ENCODE data around the gene BRCA1.

Gene BRCA1

DNA sequence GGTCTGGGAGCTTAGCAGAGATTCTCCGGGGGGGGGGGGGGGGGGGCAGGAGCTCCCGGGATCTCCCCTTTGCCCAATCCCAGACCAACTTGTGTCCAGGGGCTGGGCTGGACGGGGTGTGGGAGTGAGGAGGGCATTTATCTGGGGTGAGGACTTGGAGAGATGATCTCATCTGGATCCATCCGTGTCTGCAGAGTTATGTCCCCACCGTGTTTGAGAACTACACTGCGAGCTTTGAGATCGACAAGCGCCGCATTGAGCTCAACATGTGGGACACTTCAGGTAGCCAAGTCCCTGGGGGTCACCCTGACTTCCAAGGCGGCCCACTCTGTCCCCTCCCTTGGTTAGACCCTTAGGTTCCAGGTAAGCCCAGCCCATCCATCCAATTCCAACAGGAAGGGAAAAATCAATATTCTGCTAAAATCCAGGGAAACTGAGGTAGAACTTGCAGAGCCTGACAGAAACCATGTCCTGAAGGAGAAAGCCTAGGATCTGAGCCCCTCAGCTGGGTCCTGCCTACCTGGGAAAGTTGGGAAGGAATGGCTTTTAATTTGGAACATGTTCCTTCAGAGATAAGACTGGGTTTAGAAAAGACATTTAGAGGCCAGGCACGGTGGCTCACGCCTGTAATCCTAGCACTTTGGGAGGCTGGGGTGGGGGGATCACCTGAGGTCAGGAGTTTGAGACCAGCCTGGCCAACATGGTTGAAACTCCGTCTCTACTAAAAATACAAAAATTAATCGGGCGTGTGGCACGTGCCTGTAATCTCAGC lies 99.2 kb downstream of the BRCA1 start:
- TF ChIP-seq, protein P1, sequence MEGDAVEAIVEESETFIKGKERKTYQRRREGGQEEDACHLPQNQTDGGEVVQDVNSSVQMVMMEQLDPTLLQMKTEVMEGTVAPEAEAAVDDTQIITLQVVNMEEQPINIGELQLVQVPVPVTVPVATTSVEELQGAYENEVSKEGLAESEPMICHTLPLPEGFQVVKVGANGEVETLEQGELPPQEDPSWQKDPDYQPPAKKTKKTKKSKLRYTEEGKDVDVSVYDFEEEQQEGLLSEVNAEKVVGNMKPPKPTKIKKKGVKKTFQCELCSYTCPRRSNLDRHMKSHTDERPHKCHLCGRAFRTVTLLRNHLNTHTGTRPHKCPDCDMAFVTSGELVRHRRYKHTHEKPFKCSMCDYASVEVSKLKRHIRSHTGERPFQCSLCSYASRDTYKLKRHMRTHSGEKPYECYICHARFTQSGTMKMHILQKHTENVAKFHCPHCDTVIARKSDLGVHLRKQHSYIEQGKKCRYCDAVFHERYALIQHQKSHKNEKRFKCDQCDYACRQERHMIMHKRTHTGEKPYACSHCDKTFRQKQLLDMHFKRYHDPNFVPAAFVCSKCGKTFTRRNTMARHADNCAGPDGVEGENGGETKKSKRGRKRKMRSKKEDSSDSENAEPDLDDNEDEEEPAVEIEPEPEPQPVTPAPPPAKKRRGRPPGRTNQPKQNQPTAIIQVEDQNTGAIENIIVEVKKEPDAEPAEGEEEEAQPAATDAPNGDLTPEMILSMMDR (IDR thresholded peaks at IDR 0.05; ENCODE audit: low read length, missing control alignments): no peak
- no peak for DNase-seq (ENCODE audit: low read depth)
- H3K4me3 ChIP-seq (replicated peaks; ENCODE audit: low read depth, low read length): no peak overlapping the region

DNA sequence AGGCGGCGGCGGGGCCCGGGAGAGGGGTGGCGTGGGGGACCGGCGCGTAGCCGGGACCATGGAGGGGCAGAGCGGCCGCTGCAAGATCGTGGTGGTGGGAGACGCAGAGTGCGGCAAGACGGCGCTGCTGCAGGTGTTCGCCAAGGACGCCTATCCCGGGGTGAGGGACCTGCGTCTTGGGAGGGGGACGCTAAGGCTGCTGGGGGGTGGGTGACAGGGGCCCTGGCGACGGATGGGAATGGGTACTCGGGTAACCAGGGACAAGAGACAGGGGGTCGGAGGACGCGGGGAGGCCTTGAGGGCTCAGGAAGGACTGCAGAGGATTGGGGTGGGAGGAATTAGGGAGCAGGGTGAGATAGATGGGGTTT lies 99.9 kb downstream of the BRCA1 start:
- peak overlapping the region; percentile 42 for H3K4me3 ChIP-seq (replicated peaks; ENCODE audit: low read depth, low read length)
- no peak for DNase-seq (ENCODE audit: low read depth)
- TF ChIP-seq, protein P1 (IDR thresholded peaks at IDR 0.05; ENCODE audit: low read length, missing control alignments): no peak

DNA sequence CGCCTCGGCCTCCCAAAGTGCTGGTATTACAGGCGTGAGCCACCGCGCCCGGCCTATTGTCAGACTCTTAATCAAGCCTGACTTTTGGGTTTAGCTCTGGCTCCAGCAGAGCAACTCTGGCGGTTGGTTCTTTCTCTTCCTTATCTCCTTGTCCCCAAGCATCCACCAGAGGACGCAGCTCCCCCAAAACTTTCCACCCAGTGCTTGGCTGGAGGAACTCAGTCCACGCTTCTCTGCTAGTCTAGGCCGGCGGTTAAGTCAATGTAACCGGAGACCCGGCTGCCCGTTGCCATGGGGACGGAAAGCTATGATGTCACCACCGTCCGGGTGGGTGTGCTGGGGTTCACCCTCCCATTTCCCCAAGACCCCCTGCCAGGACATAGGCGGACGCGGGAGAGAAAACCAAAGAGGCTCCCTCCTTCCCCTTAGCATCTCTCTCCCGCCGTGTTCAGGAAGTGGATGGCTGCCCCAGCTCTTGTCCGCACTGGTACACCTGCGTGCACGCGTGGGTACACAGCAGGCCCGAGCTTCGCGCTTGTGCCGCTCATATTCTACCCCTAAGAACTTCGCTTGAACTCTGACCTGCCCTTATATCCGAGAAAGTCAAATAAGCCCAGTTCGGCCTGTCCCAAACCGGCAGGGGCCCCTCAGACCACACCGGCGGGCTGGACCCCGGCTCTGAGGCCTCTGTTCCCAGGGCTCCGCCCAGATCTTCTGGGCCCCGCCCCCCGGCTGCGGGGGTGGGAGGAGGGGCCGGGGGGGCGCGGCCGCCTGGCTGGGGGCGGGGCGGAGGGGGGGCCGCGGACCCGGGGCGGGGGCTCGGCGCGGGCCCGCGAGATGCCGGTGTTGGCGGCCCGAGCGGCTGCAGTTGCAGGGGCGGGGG lies 100.5 kb downstream of the BRCA1 start, which contains the start of gene RND2:
RND2 (plus strand) TSS at position 825 of the 883 bp plus-strand sequence. CDS start 117 bp downstream, outside the sequence.
- TF ChIP-seq, protein P1 (IDR thresholded peaks at IDR 0.05; ENCODE audit: low read length, missing control alignments): peak; percentile 77
- peak within 1 kb of the TSS; percentile 64 for H3K4me3 ChIP-seq (replicated peaks; ENCODE audit: low read depth, low read length)
- DNase-seq (ENCODE audit: low read depth): peak; percentile 96

DNA sequence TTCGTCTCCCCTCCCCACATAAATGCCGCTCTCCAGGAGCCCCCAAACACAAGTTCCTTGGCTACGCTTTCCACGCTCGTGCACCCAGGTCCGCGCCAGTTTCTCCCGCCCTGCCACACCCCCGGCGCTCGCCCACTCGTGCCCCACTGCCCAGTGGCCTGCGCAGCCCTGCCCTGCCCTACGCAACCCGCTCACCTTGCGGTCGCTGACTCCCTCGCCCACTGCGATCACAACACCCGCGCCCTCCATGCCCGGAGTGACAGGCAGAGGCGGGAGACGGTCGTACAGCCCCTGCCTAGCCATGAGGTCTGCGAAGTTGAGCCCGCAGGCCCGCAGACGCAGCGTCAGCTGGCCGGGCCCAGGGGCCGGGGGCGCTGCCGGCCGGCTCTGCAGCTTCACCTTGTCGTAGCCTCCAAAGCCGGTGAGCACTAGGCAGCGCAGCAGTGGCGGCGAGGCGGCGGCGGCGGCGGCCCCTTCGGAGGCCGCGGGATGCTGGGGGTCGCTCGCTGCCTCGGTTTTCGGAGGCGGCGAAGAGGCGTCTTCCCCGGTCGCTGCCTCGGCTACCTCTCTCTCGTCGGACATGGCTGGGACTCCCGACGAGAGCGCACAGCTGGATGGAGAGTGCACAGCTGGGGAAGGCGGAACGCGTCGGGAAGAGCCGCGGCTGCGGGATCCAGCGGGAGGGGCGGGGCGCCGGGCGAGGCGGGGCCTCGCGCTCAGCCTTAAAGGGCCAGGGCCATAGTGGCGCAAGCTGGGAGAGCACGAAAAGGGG lies 103.2 kb downstream of the BRCA1 start, which contains the start of gene VAT1:
VAT1 (minus strand) TSS at position 645 of the 772 bp plus-strand sequence; CDS start at position 582, 63 bp downstream.
- TF ChIP-seq, protein P1 (IDR thresholded peaks at IDR 0.05; ENCODE audit: low read length, missing control alignments): no peak
- peak; percentile 78 for DNase-seq (ENCODE audit: low read depth)
- H3K4me3 ChIP-seq (replicated peaks; ENCODE audit: low read depth, low read length): peak within 1 kb of the TSS; percentile 97

DNA sequence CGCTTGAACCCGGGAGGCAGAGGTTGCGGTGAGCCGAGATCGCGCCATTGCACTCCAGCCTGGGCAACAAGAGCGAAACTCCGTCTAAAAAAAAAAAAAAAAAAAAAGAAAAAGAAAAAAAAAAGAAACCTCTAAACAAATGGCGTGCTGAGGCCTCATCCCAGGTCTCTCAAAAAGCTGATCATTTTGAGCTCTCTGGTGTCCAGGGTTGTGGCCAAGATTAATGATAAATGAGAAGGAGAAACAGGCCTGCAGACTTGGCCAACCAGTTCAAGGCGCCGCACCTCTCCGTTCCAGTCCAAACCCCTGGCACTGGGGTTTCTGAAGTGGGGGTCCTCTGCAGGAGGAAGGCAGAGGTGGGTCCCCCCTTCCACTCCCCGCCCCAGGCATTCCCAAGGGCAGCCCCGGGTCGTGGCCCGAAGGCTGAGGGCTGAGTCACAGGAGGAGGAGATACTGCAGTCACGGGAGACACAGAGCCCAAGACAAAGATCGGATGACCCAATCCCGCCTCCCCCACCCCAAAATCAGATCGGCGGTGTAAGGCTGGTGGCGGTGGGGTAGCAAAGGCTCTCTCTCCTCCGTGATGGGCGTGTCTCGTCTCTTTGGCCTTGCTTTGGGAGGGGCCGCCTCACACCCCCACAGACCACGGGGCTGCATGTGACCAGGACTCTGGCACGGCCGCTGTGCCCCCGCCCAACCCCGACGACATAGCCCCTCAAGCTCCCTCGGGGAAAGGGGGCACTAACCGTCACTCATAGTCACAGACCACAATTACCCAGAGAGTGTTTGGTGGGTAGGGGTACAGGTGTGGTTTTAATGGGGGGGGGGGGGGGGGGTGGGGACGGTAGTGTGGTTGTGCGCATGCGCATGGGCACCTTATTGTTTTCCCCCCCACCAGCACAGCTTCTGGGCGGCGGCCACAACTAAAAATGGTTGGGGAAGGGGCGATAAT lies 104.1 kb downstream of the BRCA1 start:
- peak overlapping the region; percentile 97 for H3K4me3 ChIP-seq (replicated peaks; ENCODE audit: low read depth, low read length)
- TF ChIP-seq, protein P1 (IDR thresholded peaks at IDR 0.05; ENCODE audit: low read length, missing control alignments): no peak
- peak; percentile 76 for DNase-seq (ENCODE audit: low read depth)
